ENCODE measurements around the gene ISM1.

ISM1 gene

DNA sequence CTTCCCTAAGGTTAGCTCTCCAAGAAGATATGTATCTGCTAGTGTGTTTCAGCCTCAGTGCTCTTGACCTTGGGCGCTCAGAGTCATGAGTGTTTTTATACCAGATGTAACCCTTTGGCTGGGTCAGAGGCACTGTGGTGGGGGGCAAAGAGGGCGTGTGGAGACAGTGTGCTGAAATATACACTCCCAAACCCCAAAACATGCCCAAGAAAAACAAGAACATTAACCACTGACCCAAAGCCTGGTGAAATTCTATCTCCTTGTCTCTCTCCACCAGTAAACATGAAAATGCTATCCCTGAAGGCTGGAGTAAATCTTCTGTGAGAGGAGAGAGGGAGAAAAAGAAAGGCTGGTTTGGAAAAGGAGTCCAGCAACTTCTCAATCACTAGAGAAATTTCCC, 47.9 kb downstream of the ISM1 start:
- H3K9me3 ChIP-seq (ENCODE audit: control insufficient read depth, insufficient read depth, low read length): no peaks in the 10 kb centered on the region
- no peaks in the 10 kb centered on the region for H3K36me3 ChIP-seq (ENCODE audit: control insufficient read depth, insufficient read depth, low read length)
- no peak overlapping the region for H3K4me3 ChIP-seq (ENCODE audit: low read length)
- no peak overlapping the region for H3K27ac ChIP-seq (ENCODE audit: low read length)
- no CpG with 5 or more reads among the region's 2 CpGs for WGBS (ENCODE audit: insufficient coverage, insufficient read length)
- DNase-seq (ENCODE audit: low read depth, low spot score): no peak
- no peaks in the 10 kb centered on the region for H3K4me1 ChIP-seq (ENCODE audit: control insufficient read depth, insufficient read depth, low read length)
- no peaks in the 10 kb centered on the region for H3K27me3 ChIP-seq (ENCODE audit: control insufficient read depth, insufficient read depth, low read length)

DNA sequence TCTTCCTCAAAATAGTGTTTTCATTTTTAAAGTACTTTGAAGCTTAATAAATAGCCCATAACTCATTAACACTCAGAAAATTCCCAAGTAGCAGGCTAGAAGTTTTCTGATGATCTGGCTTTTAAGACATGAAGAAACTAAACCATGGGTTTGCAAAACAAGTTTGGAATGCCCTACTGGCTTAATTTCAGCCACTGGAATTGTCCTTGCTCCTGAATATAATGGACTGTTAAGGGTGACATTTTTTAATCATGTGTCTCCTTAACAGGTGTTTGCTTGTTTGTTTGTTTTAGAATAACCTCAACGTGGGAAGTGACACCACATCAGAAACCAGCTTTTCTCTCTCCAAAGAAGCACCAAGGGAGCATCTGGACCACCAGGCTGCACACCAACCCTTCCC, 49.1 kb downstream of the ISM1 start:
- no peak for DNase-seq (ENCODE audit: low read depth, low spot score)
- Histone ChIP-seq H3K36me3 (ENCODE audit: control insufficient read depth, insufficient read depth, low read length) (no peaks in the 10 kb centered on the region), H3K4me3 (ENCODE audit: low read length) (no peak overlapping the region), H3K9me3 (ENCODE audit: control insufficient read depth, insufficient read depth, low read length) (no peaks in the 10 kb centered on the region), H3K4me1 (ENCODE audit: control insufficient read depth, insufficient read depth, low read length) (no peaks in the 10 kb centered on the region), H3K27ac (ENCODE audit: low read length) (no peak overlapping the region), H3K27me3 (ENCODE audit: control insufficient read depth, insufficient read depth, low read length) (no peaks in the 10 kb centered on the region)
- WGBS (ENCODE audit: insufficient coverage, insufficient read length): no CpG with 5 or more reads among the region's 1 CpG

DNA sequence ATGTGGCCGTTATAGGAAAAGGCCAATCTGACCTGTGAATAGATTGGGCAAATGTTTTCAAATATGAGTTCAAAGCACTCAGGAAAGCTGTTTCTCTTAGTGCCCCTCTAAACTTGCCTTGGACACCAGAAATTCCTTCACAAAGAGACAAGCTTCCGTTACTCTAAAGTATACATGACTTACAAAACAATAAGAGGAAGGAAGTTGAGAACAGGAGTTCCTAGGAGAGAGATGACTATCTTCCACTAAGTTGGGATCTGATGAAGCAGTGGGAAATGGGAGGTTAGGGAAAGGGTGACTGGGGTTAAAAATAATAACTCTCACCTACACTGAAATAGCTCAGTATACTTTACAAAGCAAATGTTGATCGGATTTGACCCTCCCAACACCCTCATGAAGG, 50.0 kb downstream of the ISM1 start:
- DNase-seq (ENCODE audit: low read depth, low spot score): no peak
- Histone ChIP-seq H3K4me3 (ENCODE audit: low read length) (no peak overlapping the region), H3K27me3 (ENCODE audit: control insufficient read depth, insufficient read depth, low read length) (no peaks in the 10 kb centered on the region), H3K9me3 (ENCODE audit: control insufficient read depth, insufficient read depth, low read length) (no peaks in the 10 kb centered on the region), H3K36me3 (ENCODE audit: control insufficient read depth, insufficient read depth, low read length) (no peaks in the 10 kb centered on the region), H3K27ac (ENCODE audit: low read length) (no peak overlapping the region), H3K4me1 (ENCODE audit: control insufficient read depth, insufficient read depth, low read length) (no peaks in the 10 kb centered on the region)
- no CpG with 5 or more reads among the region's 3 CpGs for WGBS (ENCODE audit: insufficient coverage, insufficient read length)

DNA sequence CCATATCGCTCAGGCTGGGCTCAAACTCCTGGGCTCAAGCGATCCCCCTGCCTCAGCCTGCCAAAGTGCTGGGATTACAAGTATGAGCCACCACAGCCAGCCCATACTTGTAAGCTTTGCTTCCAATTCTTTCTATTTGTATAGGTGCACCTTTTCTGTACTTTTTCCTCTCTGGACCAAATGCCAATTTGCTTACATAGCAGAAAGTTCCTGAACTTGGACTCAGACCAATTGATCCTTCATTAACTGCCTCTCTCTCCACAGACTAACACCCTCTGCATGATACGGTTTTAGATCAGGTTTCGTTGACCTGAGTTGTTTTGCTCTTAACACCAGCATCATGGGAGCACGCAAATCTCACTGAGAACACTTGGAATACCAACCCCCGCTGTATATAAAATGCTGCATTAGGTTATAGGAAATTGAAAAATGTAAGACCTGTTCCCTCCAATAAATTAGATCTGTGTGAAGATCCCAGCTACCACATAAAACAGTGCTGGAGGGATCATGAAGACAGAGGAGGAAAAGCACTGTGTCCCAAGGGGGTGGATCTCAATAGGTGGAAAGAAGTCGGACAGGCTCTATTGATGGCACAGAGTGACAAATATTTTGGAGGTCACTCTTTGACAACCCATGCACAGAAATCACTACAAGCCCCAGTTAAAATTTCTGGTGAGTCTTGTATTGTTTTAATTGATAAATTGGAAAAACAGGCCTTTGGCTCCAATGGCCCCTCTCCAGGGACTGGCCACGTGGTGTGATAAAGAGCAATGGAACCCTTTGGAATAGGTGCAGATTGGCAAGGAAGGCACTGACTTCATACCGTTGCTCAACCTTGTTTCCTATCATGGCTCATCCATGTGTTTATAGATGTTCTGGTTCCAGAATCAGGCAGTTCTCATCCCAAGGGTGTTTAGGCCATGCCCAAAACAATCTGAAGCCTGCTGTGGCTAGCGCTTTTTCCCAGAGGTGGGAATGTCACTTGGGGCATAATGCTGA, 51.2 kb downstream of the ISM1 start:
- no peaks in the 10 kb centered on the region for H3K27me3 ChIP-seq (ENCODE audit: control insufficient read depth, insufficient read depth, low read length)
- no peaks in the 10 kb centered on the region for H3K9me3 ChIP-seq (ENCODE audit: control insufficient read depth, insufficient read depth, low read length)
- H3K4me3 ChIP-seq (ENCODE audit: low read length): no peak overlapping the region
- no peak for DNase-seq (ENCODE audit: low read depth, low spot score)
- no peaks in the 10 kb centered on the region for H3K36me3 ChIP-seq (ENCODE audit: control insufficient read depth, insufficient read depth, low read length)
- WGBS (ENCODE audit: insufficient coverage, insufficient read length): no CpG with 5 or more reads among the region's 10 CpGs
- no peak overlapping the region for H3K27ac ChIP-seq (ENCODE audit: low read length)
- H3K4me1 ChIP-seq (ENCODE audit: control insufficient read depth, insufficient read depth, low read length): no peaks in the 10 kb centered on the region

DNA sequence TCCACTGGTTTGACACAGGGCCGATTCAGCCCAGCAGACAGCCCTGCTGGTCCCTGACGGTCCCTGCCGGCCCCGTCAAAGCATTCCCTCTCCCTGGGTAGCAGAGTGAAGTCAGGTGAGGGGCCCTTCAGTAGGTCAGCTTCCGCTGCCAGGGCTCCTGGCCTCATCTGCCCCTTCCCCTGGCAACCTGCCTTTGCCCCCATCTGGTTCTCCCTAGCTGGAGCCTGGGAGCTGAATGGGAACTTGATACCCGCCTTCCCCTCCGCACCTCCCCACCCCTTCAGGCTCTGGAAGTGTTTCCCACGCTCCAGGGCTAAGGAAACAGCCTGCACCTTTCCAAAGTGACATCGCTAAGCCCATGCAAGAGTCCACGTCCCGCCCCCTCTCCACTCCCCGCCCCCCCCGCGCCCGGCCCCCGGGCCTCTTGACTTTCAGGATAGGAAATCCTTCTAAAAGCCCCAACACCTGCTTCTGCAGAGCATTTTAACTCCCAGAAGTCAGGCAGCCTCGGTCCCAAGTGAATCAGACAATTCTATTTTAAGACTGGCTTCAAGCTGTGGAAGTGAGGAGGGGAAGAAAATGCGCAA, 53.3 kb downstream of the ISM1 start:
- H3K36me3 ChIP-seq (ENCODE audit: control insufficient read depth, insufficient read depth, low read length): no peaks in the 10 kb centered on the region
- H3K4me1 ChIP-seq (ENCODE audit: control insufficient read depth, insufficient read depth, low read length): no peaks in the 10 kb centered on the region
- no peak overlapping the region for H3K27ac ChIP-seq (ENCODE audit: low read length)
- no peak overlapping the region for H3K4me3 ChIP-seq (ENCODE audit: low read length)
- no peaks in the 10 kb centered on the region for H3K27me3 ChIP-seq (ENCODE audit: control insufficient read depth, insufficient read depth, low read length)
- WGBS (ENCODE audit: insufficient coverage, insufficient read length): no CpG with 5 or more reads among the region's 18 CpGs
- H3K9me3 ChIP-seq (ENCODE audit: control insufficient read depth, insufficient read depth, low read length): no peaks in the 10 kb centered on the region
- no peak for DNase-seq (ENCODE audit: low read depth, low spot score)

DNA sequence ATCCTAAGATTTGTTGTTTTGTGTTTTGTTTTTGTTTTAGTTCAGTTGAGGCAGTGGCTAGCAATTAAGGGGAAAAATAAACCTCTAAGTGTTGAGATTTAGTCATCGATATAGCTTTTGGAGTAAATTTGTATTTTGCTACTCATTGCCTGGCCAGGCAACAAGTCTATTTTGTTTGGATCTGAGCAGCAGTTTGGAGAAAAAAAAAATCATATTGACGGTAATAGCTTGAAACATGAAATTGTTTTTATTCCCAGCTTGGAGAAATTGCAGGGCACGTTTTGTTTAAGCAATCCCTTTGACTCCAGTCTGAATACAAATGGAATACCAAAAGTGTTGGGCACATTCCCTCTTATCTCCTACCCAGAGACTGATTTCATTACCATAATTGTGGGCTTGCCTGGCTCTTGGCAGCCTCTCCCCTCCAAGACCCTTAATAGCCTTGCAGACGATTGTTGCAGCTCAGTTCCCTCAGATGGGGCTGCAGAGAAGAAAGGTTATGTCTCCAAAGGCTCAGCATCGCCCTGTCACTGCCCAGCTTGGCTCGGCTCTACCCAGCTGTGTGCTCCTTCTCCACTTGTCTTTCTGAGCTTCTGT, 56.0 kb downstream of the ISM1 start:
- Histone ChIP-seq H3K36me3 (ENCODE audit: control insufficient read depth, insufficient read depth, low read length) (no peaks in the 10 kb centered on the region), H3K4me1 (ENCODE audit: control insufficient read depth, insufficient read depth, low read length) (no peaks in the 10 kb centered on the region), H3K27me3 (ENCODE audit: control insufficient read depth, insufficient read depth, low read length) (no peaks in the 10 kb centered on the region), H3K9me3 (ENCODE audit: control insufficient read depth, insufficient read depth, low read length) (no peaks in the 10 kb centered on the region), H3K27ac (ENCODE audit: low read length) (no peak overlapping the region), H3K4me3 (ENCODE audit: low read length) (no peak overlapping the region)
- DNase-seq (ENCODE audit: low read depth, low spot score): no peak
- no CpG with 5 or more reads among the region's 6 CpGs for WGBS (ENCODE audit: insufficient coverage, insufficient read length)

DNA sequence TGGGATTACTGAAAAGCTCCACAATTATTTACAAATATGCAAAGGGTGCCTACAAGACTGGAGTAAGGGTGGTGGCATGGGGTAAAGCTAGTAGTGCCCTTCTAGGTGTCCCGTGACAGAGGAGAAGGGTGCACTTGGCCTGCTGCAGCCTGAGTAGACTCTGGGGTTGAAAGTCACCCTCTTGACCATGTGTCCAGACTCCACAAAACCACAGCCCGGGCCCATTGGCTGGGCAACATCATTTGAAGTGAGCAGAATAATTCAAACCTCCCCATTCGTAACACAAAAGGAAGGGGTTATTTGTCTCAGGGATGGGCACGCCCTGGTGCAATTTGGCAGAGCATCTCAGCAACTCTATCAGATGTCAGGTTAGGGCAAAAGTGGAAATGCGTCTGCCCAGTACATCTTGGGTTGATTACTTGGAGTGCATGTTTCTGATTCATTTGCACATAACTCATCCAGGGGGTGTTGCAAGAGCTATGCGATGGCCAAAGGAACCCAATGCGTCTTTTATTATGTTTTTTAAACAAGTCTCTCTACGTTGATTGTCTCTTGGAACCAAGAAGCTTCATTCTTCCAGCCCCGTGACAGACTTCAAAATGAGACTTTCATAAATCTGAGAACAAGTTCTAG, 56.7 kb downstream of the ISM1 start:
- no peaks in the 10 kb centered on the region for H3K4me1 ChIP-seq (ENCODE audit: control insufficient read depth, insufficient read depth, low read length)
- H3K27me3 ChIP-seq (ENCODE audit: control insufficient read depth, insufficient read depth, low read length): no peaks in the 10 kb centered on the region
- H3K36me3 ChIP-seq (ENCODE audit: control insufficient read depth, insufficient read depth, low read length): no peaks in the 10 kb centered on the region
- H3K4me3 ChIP-seq (ENCODE audit: low read length): no peak overlapping the region
- no CpG with 5 or more reads among the region's 9 CpGs for WGBS (ENCODE audit: insufficient coverage, insufficient read length)
- no peaks in the 10 kb centered on the region for H3K9me3 ChIP-seq (ENCODE audit: control insufficient read depth, insufficient read depth, low read length)
- H3K27ac ChIP-seq (ENCODE audit: low read length): no peak overlapping the region
- DNase-seq (ENCODE audit: low read depth, low spot score): no peak

DNA sequence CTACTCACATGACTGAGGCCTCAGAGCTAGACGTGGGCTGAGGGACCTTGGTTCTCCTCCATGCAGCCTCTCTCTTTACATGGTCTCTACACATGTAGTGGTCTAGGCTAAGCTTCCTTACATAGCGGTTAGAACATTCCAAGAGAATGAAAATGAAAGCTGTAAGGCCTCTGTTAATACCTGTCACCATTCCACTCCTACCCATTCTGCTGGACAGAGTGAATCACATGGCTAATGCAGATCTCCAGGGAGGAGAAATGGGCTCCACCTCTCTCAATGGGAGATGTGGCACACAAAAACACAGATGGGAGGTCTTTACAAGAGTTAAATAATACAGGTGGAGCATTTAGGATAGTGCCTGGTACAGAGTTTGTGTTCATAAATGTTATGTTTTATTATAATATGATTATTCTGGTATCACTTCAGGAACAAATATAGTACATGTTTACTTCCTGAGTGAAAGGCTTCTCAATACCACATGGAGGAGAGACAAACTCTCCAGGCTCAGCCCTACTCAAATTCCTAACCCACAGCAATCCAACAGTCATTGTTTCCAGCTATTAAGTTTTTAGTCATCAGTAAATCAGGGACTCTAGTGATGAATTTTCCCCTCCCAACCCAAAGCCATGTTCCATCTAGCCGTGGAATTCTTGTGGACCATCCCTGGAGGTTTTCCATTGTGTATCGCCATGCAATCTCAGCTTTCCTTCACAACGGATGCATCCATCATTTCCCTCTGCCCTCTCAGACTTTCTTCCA, 57.9 kb downstream of the ISM1 start:
- no peaks in the 10 kb centered on the region for H3K27me3 ChIP-seq (ENCODE audit: control insufficient read depth, insufficient read depth, low read length)
- WGBS (ENCODE audit: insufficient coverage, insufficient read length): no CpG with 5 or more reads among the region's 5 CpGs

DNA sequence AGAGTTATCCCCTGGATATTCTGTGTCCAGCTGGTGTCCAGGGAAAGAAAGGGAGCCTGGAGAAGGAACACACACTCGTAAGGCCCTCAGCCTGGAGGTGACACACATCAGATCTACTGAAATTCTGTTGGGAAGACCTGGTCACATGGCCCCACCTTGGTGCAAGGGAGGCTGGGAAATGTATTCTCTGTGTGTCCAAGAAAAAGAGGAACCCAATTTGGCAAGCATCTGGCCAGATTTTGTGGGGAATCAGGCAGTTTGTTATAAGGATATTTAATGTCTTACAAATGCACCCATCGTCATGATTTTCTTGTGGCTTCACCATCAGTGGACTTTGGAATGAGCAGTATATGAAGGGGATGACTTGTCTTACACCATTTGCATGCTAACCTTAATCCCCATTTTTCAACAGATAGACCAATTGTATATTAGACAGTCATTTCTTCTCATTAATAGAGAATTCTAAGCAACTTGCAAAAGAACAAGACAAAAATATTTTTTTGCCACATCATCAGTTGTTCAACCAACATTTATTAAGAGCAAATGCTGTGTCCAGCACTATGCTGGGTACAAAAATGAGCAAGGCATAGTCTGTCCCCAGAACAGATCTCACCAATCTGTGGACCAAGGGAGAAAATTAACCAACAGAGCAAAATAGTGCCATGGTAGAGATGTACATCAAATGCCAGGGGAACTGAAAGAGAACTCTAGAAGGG, 59.7 kb downstream of the ISM1 start:
- Histone ChIP-seq H3K27ac (ENCODE audit: low read length) (no peak overlapping the region), H3K4me3 (ENCODE audit: low read length) (no peak overlapping the region), H3K9me3 (ENCODE audit: control insufficient read depth, insufficient read depth, low read length) (no peaks in the 10 kb centered on the region), H3K27me3 (ENCODE audit: control insufficient read depth, insufficient read depth, low read length) (no peaks in the 10 kb centered on the region), H3K4me1 (ENCODE audit: control insufficient read depth, insufficient read depth, low read length) (no peaks in the 10 kb centered on the region), H3K36me3 (ENCODE audit: control insufficient read depth, insufficient read depth, low read length) (no peaks in the 10 kb centered on the region)
- DNase-seq (ENCODE audit: low read depth, low spot score): no peak
- WGBS (ENCODE audit: insufficient coverage, insufficient read length): no CpG with 5 or more reads among the region's 2 CpGs

More for the DNA sequence above, 57.9 kb downstream of the ISM1 start:
- Histone ChIP-seq H3K4me1 (ENCODE audit: control insufficient read depth, insufficient read depth, low read length) (no peaks in the 10 kb centered on the region), H3K4me3 (ENCODE audit: low read length) (no peak overlapping the region), H3K27ac (ENCODE audit: low read length) (no peak overlapping the region), H3K9me3 (ENCODE audit: control insufficient read depth, insufficient read depth, low read length) (no peaks in the 10 kb centered on the region), H3K36me3 (ENCODE audit: control insufficient read depth, insufficient read depth, low read length) (no peaks in the 10 kb centered on the region)
- no peak for DNase-seq (ENCODE audit: low read depth, low spot score)

All from iPS DF 6.9 (cell line).